Measurements from ENCODE around the gene LURAP1L. TPM values are rescaled to one million over a fixed set of nuclear protein-coding genes. Genes with fewer than 3 reads are reported as not detected.

The LURAP1L gene
- total RNA-seq, 1 donor from 2014 or later = 1.6 TPM

GRCh38 chr9:12766357-12766756 lies 8.5 kb upstream of the LURAP1L start:
- Histone ChIP-seq H3K36me3 (no peaks in the 10 kb centered on the region), H3K4me3 (no peak overlapping the region), H3K27me3 (no peaks in the 10 kb centered on the region), H3K9me3 (no peaks in the 10 kb centered on the region), H3K4me1 (no peaks in the 10 kb centered on the region), H3K27ac (no peak overlapping the region)
- no peak for TF ChIP-seq CTCF (IDR thresholded peaks at IDR 0.05)
- intact Hi-C loops (cut with DNase I) = no loop called here
- DNase-seq (ENCODE audit: low spot score in 2 of 2) = no peak

GRCh38 chr9:12770261-12770660 lies 4.6 kb upstream of the LURAP1L start:
- Histone ChIP-seq H3K27ac (no peak overlapping the region), H3K4me1 (peaks cover 0 to 5% of the 10 kb centered on the region in 2 donors), H3K27me3 (no peaks in the 10 kb centered on the region), H3K36me3 (no peaks in the 10 kb centered on the region), H3K9me3 (no peaks in the 10 kb centered on the region), H3K4me3 (no peak overlapping the region)
- DNase-seq (ENCODE audit: low spot score in 2 of 2) = no peak
- no peak for TF ChIP-seq CTCF (IDR thresholded peaks at IDR 0.05)
- intact Hi-C loops (cut with DNase I) = no loop called here

GRCh38 chr9:12771891-12772290 lies 2.9 kb upstream of the LURAP1L start:
- Histone ChIP-seq H3K27me3 (no peaks in the 10 kb centered on the region), H3K36me3 (no peaks in the 10 kb centered on the region), H3K27ac (no peak overlapping the region), H3K4me3 (no peak overlapping the region), H3K4me1 (peaks cover 0 to 5% of the 10 kb centered on the region in 2 donors), H3K9me3 (no peaks in the 10 kb centered on the region)
- no peak for TF ChIP-seq CTCF (IDR thresholded peaks at IDR 0.05)
- intact Hi-C loops (cut with DNase I) = no loop called here
- DNase-seq (ENCODE audit: low spot score in 2 of 2) = no peak

- H3K27ac ChIP-seq = no peak overlapping the region
- no peak overlapping the region for H3K4me3 ChIP-seq
- H3K27me3 ChIP-seq = no peaks in the 10 kb centered on the region
- no peak for DNase-seq (ENCODE audit: low spot score in 2 of 2)
- intact Hi-C loops (cut with DNase I) = no loop called here
- H3K9me3 ChIP-seq = no peaks in the 10 kb centered on the region
- peaks cover 2 to 5% of the 10 kb centered on the region in 2 donors for H3K4me1 ChIP-seq
- no peak for TF ChIP-seq CTCF (IDR thresholded peaks at IDR 0.05)
- no peaks in the 10 kb centered on the region for H3K36me3 ChIP-seq
Observed at GRCh38 chr9:12773562-12773961, 1.3 kb upstream of the LURAP1L start.

- Histone ChIP-seq H3K27ac (peak overlapping the region; percentile 87 to 96), H3K36me3 (no peaks in the 10 kb centered on the region), H3K4me1 (peaks cover 2 to 7% of the 10 kb centered on the region in 2 donors), H3K4me3 (peak overlapping the region; percentile 59 to 94), H3K9me3 (no peaks in the 10 kb centered on the region), H3K27me3 (no peaks in the 10 kb centered on the region)
- TF ChIP-seq CTCF (IDR thresholded peaks at IDR 0.05) = peak; percentile 39 to 56 (median 53)
- intact Hi-C loops (cut with DNase I) = loop anchor here (2.0 to 5.0 kb wide), 4 partner anchors 39 to 107 kb away; no protein-coding TSS in a partner anchor
- DNase-seq (ENCODE audit: low spot score in 2 of 2) = peak; percentile 51 to 69
Observed at GRCh38 chr9:12775679-12776512, 1.1 kb downstream of the LURAP1L start.
